A673 (cell line): ENCODE measurements around the gene IL33.

Experiments used
- CTCF ChIP-seq: fragments of 300-800, 200-600 bp; sonication (generic); conservative IDR thresholded peaks from 2 replicates; pipeline ENCODE4 v1.5.1; 2017; ENCODE audit warnings: low read depth, mild to moderate bottlenecking, antibody characterized with exemption, low read length, moderate library complexity, mixed read lengths
- EZH2 ChIP-seq: fragments of 200-600 bp; sonication (generic); IDR thresholded peaks from 2 replicates; pipeline ENCODE4 v1.6.1; 2017; ENCODE audit warnings: borderline replicate concordance, low read depth, mild to moderate bottlenecking, mixed read lengths, antibody characterized with exemption, low read length; ENCODE audit not compliant: poor library complexity, severe bottlenecking

DNA sequence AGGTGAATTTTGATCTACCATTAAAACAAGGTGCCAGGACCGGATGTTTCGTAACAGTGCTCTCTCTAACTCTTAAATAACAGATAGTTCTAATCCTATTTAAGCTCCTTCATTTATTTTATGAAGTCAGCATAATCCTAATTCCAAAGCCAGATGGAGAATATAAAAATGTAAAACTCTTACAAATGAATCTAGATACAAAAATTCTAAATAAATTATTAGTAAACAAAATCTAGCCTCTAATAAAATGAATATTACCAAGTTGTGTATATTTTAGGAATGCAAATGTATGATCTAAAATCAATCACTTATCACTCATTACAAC is 32.4 kb upstream of the IL33 start:
- TF ChIP-seq CTCF (no peak), EZH2 (no peak)
